ENCODE measurements around the gene KCNH3. TPM values are rescaled to one million over a fixed set of nuclear protein-coding genes. Genes with fewer than 3 reads are reported as not detected.

Gene KCNH3
- polyA plus RNA-seq, 1 donor (not counting 4 experiments of a cell fraction or from before 2014, with no cell fraction given): 0.08 TPM

DNA sequence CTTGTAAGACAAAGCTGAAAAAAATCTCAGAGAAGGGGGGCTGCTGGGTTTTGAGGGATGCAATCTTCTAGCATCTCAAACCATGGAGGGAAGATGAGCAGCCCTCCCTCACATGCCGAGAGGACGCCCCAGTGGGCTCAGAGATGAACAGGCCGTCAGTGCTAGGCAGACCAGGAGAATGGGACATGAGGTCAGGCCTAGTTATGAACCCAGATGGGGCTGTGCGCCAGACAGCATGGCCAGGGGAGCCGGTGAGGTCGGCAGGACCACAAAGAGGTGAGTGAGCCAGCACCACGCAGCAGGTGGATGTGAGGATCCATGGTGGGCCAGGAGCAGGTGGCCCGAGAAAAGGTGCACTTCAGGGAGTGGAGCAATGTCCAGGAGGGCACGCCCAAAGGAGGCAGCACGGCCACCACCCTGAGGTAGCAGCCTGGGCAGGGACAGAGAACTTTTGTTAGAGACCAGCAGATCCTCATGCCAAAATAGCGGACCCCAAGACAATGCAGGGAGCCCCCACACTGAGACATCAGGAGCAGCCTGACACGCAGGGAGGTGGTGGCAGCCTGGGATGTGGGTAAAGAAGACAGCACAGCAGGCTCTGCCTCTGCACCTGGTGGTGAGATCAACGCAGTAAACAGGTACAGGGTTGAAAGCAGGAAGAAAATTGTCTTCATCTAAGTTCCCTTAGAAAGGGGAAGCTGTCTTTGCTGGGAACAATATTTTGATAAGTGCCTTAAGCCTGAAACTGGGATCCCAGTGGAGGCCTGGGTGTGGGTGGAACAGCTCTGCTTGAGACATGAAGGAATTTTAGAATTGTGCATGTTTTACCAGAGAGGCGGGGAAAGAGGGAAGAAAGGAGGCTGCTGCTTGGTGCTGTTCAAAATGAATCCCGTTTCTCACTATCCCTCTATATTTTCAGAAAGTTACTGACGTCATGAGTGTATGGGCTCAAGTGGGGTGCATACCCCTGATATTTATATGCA, 46.9 kb downstream of the KCNH3 start:
- H3K4me3 ChIP-seq (ENCODE audit: control insufficient read depth in 2 of 3, extremely low read depth in 1 of 3, insufficient read depth in 2 of 3, low read depth in 1 of 3, low read length in 3 of 3): no peak overlapping the region
- H3K27me3 ChIP-seq (ENCODE audit: control insufficient read depth, extremely low read depth, insufficient read depth, low read length): no peaks in the 10 kb centered on the region
- no peak overlapping the region for H3K27ac ChIP-seq (ENCODE audit: control insufficient read depth, insufficient read depth, low read length)
- no peaks in the 10 kb centered on the region for H4K20me1 ChIP-seq (ENCODE audit: control insufficient read depth, extremely low read depth, insufficient read depth, low read length)
- H3K9ac ChIP-seq (ENCODE audit: control insufficient read depth, extremely low read depth, insufficient read depth, low read length): no peak overlapping the region
- H2AFZ ChIP-seq (ENCODE audit: control insufficient read depth, low read length): no peak overlapping the region
- H3K36me3 ChIP-seq (ENCODE audit: control insufficient read depth in 2 of 2, extremely low read depth in 1 of 2, insufficient read depth in 2 of 2, low read length in 2 of 2): peaks cover 0 to 13% of the 10 kb centered on the region in 2 experiments
- no peak for DNase-seq (ENCODE audit: low read depth, low spot score)
- peaks cover 7% of the 10 kb centered on the region for H3K4me1 ChIP-seq (ENCODE audit: control insufficient read depth, extremely low read depth, insufficient read depth, low read length)
- FAIRE-seq: no peak
- H3K9me1 ChIP-seq (ENCODE audit: control insufficient read depth, extremely low read depth, insufficient read depth, low read length): no peaks in the 10 kb centered on the region
- no peak overlapping the region for H3K4me2 ChIP-seq (ENCODE audit: control insufficient read depth, extremely low read depth, insufficient read depth, low read depth, low read length)
- TF ChIP-seq, protein P1, sequence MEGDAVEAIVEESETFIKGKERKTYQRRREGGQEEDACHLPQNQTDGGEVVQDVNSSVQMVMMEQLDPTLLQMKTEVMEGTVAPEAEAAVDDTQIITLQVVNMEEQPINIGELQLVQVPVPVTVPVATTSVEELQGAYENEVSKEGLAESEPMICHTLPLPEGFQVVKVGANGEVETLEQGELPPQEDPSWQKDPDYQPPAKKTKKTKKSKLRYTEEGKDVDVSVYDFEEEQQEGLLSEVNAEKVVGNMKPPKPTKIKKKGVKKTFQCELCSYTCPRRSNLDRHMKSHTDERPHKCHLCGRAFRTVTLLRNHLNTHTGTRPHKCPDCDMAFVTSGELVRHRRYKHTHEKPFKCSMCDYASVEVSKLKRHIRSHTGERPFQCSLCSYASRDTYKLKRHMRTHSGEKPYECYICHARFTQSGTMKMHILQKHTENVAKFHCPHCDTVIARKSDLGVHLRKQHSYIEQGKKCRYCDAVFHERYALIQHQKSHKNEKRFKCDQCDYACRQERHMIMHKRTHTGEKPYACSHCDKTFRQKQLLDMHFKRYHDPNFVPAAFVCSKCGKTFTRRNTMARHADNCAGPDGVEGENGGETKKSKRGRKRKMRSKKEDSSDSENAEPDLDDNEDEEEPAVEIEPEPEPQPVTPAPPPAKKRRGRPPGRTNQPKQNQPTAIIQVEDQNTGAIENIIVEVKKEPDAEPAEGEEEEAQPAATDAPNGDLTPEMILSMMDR (optimal IDR thresholded peaks at IDR 0.05 in 1 of 3, IDR thresholded peaks at IDR 0.05 in 1 of 3, conservative IDR thresholded peaks at IDR 0.05 in 1 of 3; ENCODE audit: extremely low read depth in 1 of 3, insufficient read depth in 2 of 3, low read length in 3 of 3): no peak
- no peak for TF ChIP-seq EZH2 (IDR thresholded peaks at IDR 0.05; ENCODE audit: low read length)
- no peaks in the 10 kb centered on the region for H3K79me2 ChIP-seq (ENCODE audit: control insufficient read depth, insufficient read depth, low read length)
- dilution Hi-C loops (cut with MboI; ENCODE audit: extremely low pct_ligation_motif_present, low sequenced_read_pairs): no loop called here
- no peaks in the 10 kb centered on the region for H3K9me3 ChIP-seq (ENCODE audit: control insufficient read depth, low read depth, low read length)

DNA sequence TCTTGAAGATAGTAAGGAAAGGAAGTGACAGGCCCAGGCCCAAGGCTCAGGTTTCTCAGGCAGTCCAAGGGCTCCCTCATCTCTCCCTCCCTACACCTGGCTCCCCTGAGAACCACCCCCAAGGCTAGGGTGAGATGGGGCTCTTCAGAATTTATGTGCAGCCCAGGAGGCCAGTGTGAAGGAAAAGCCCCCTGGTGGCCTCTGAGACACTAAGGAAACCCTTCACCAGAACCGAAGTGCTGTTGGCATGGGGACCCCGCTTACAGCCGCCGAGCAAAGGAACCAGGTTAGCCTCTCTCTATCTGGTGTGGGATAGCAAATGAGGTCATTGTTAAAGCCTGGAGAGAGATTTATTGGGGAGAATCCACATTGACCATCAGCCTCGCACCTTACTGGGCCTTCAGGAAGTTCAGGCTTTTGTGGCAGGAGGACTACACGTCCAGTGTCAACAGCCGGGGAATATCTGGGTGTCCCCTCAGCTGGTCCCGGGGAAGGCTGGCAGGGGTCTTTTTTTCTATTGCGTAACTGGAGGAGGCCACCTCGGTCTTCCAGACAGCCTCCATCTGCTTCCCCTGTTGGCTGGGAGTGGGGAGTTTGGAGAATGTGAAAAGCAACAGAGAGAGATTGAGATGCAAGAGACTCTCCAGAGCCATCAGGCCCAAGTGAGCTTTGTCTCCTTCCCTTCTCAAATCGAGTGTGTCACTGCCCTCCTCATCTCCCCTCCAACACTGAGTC, 48.5 kb downstream of the KCNH3 start:
- Histone ChIP-seq H3K36me3 (ENCODE audit: control insufficient read depth in 2 of 2, extremely low read depth in 1 of 2, insufficient read depth in 2 of 2, low read length in 2 of 2) (peaks cover 0 to 12% of the 10 kb centered on the region in 2 experiments), H2AFZ (ENCODE audit: control insufficient read depth, low read length) (no peak overlapping the region), H3K9me3 (ENCODE audit: control insufficient read depth, low read depth, low read length) (no peaks in the 10 kb centered on the region), H3K9me1 (ENCODE audit: control insufficient read depth, extremely low read depth, insufficient read depth, low read length) (no peaks in the 10 kb centered on the region), H3K27ac (ENCODE audit: control insufficient read depth, insufficient read depth, low read length) (no peak overlapping the region), H3K79me2 (ENCODE audit: control insufficient read depth, insufficient read depth, low read length) (no peaks in the 10 kb centered on the region), H3K4me2 (ENCODE audit: control insufficient read depth, extremely low read depth, insufficient read depth, low read depth, low read length) (no peak overlapping the region), H3K27me3 (ENCODE audit: control insufficient read depth, extremely low read depth, insufficient read depth, low read length) (no peaks in the 10 kb centered on the region), H3K9ac (ENCODE audit: control insufficient read depth, extremely low read depth, insufficient read depth, low read length) (no peak overlapping the region), H3K4me1 (ENCODE audit: control insufficient read depth, extremely low read depth, insufficient read depth, low read length) (peaks cover 7% of the 10 kb centered on the region), H4K20me1 (ENCODE audit: control insufficient read depth, extremely low read depth, insufficient read depth, low read length) (no peaks in the 10 kb centered on the region), H3K4me3 (ENCODE audit: control insufficient read depth in 2 of 3, extremely low read depth in 1 of 3, insufficient read depth in 2 of 3, low read depth in 1 of 3, low read length in 3 of 3) (no peak overlapping the region)
- DNase-seq (ENCODE audit: low read depth, low spot score): no peak
- dilution Hi-C loops (cut with MboI; ENCODE audit: extremely low pct_ligation_motif_present, low sequenced_read_pairs): no loop called here
- no peak for FAIRE-seq
- TF ChIP-seq EZH2 (IDR thresholded peaks at IDR 0.05; ENCODE audit: low read length): no peak
- TF ChIP-seq, protein P1 (optimal IDR thresholded peaks at IDR 0.05 in 1 of 3, IDR thresholded peaks at IDR 0.05 in 1 of 3, conservative IDR thresholded peaks at IDR 0.05 in 1 of 3; ENCODE audit: extremely low read depth in 1 of 3, insufficient read depth in 2 of 3, low read length in 3 of 3): no peak
